B cell (primary cell): Measurements from ENCODE around the gene ATG16L1. TPM values are rescaled to one million over a fixed set of nuclear protein-coding genes. Genes with fewer than 3 reads are reported as not detected.

Experiments
- ATAC-seq: fragments of 200-7000 bp; cut with Tn5 transposase; one replicate; pipeline ENCODE4 v1.10.0; 2021; ENCODE audit warnings: low read depth, mild to moderate bottlenecking, moderate number of reproducible peaks, moderate library complexity
- CTCF ChIA-PET: fragments of 350-600 bp; sonication (Branson Sonifier 250); formaldehyde crosslinking; loops from one replicate; lab custom pipeline; 2021; ENCODE audit warnings: antibody characterized with exemption, inconsistent platforms; lab: Charles Lee
- POLR2A ChIA-PET: fragments of 350-600 bp; sonication (Branson Sonifier 250); formaldehyde crosslinking; loops from one replicate; lab custom pipeline; 2021; ENCODE audit warnings: antibody characterized with exemption; lab: Charles Lee
- DNase-seq: peaks from one replicate; pipeline ENCODE4 v3.0.0; 2013
- H2AFZ ChIP-seq: 2 replicates; pipeline ENCODE4 v1.6.1; 2012; ENCODE audit warnings: mild to moderate bottlenecking, low read depth, low read length; ENCODE audit not compliant: insufficient read depth, poor library complexity, severe bottlenecking
- H3K27ac ChIP-seq, 2 donors: 1 replicate in 1 of 2; 2 replicates in 1 of 2; pipeline ENCODE4 v1.5.1; 2012 to 2013; ENCODE audit warnings: low read length in 2 of 2, mild to moderate bottlenecking in 2 of 2, moderate library complexity in 1 of 2
- H3K27me3 ChIP-seq, 4 experiments: fragments of 200-600 bp in 1 of 4; sonication (generic) in 1 of 4; replicated peaks in 1 of 4; 1 replicate in 2 of 4; 2 replicates in 2 of 4; pipeline versions ENCODE4 v1.6.1 to v1.7.0; 2013 to 2016; ENCODE audit warnings: low read length in 3 of 4, mild to moderate bottlenecking in 2 of 4, mixed read lengths in 1 of 4, moderate library complexity in 1 of 4; ENCODE audit not compliant: insufficient read depth in 4 of 4, control insufficient read depth in 3 of 4; ENCODE audit errors: control extremely low read depth in 1 of 4
- H3K36me3 ChIP-seq, 2 experiments: replicated peaks in 1 of 2; 1 replicate in 1 of 2; 2 replicates in 1 of 2; pipeline versions ENCODE4 v1.6.1 to v1.7.1; 2013; ENCODE audit warnings: low read length in 1 of 2; ENCODE audit not compliant: insufficient read depth in 2 of 2, control insufficient read depth in 1 of 2; ENCODE audit errors: control extremely low read depth in 1 of 2, extremely low read depth in 1 of 2
- H3K4me1 ChIP-seq, 2 donors: fragments of 200-600 bp in 1 of 2; sonication (generic) in 1 of 2; 1 replicate in 1 of 2; 2 replicates in 1 of 2; pipeline versions ENCODE4 v1.5.1 to v1.6.1; 2013 to 2017; ENCODE audit warnings: low read length in 2 of 2; ENCODE audit not compliant: control insufficient read depth in 2 of 2, insufficient read depth in 2 of 2
- H3K4me2 ChIP-seq: replicated peaks from 2 replicates; pipeline ENCODE3; 2012; ENCODE audit warnings: mild to moderate bottlenecking, low read depth, low read length; ENCODE audit not compliant: poor library complexity, severe bottlenecking
- H3K4me3 ChIP-seq, 5 experiments: fragments of 200-600 bp in 1 of 5; sonication (generic) in 1 of 5; 1 replicate in 3 of 5; 2 replicates in 2 of 5; pipeline versions ENCODE4 v1.5.1 to v1.7.0; 2011 to 2016; ENCODE audit warnings: low read length in 4 of 5, mild to moderate bottlenecking in 4 of 5, low read depth in 2 of 5, control low read depth in 1 of 5, moderate library complexity in 1 of 5; ENCODE audit not compliant: insufficient read depth in 1 of 5; ENCODE audit errors: control extremely low read depth in 1 of 5, extremely low read depth in 1 of 5
- H3K79me2 ChIP-seq: fragments of 200-600 bp; sonication (generic); one replicate; pipeline ENCODE4 v1.6.0; 2016; ENCODE audit warnings: low read length; ENCODE audit not compliant: control insufficient read depth, insufficient read depth
- H3K9ac ChIP-seq: fragments of 200-600 bp; sonication (generic); 2 replicates; pipeline ENCODE4 v1.6.1; 2017; ENCODE audit warnings: mild to moderate bottlenecking, low read length, moderate library complexity
- H3K9me3 ChIP-seq, 3 donors: one replicate each; pipeline versions ENCODE4 v1.6.1 to v1.7.1; 2013; ENCODE audit warnings: low read length in 2 of 3; ENCODE audit not compliant: control insufficient read depth in 2 of 3, insufficient read depth in 1 of 3; ENCODE audit errors: control extremely low read depth in 1 of 3
- H4K20me1 ChIP-seq: 2 replicates; pipeline ENCODE4 v1.6.0; 2012; ENCODE audit warnings: mild to moderate bottlenecking, low read length; ENCODE audit not compliant: insufficient read depth, control insufficient read depth, poor library complexity, severe bottlenecking
- H3K27ac Mint-ChIP-seq: one replicate; pipeline ENCODE4 v1.8.0; 2021; ENCODE audit warnings: mixed read lengths
- H3K27me3 Mint-ChIP-seq: one replicate; pipeline ENCODE4 v1.8.0; 2021; ENCODE audit warnings: mixed read lengths
- H3K4me1 Mint-ChIP-seq: one replicate; pipeline ENCODE4 v1.8.0; 2021; ENCODE audit warnings: mixed read lengths
- H3K4me3 Mint-ChIP-seq: one replicate; pipeline ENCODE4 v1.8.0; 2021; ENCODE audit warnings: mixed read lengths
- H3K9me3 Mint-ChIP-seq: one replicate; pipeline ENCODE4 v1.8.0; 2022; ENCODE audit warnings: mixed read lengths; ENCODE audit not compliant: insufficient read depth
- EZH2 ChIP-seq: IDR thresholded peaks from 2 replicates; pipeline ENCODE4 v1.6.1; 2012; ENCODE audit warnings: borderline replicate concordance, low read depth, mild to moderate bottlenecking, moderate library complexity, low read length; ENCODE audit not compliant: insufficient read depth, poor library complexity, severe bottlenecking
- WGBS: methylation state at CpG from one replicate; pipeline ENCODE4 v1.1.5; 2013; ENCODE audit warnings: missing lambda C conversion rate; ENCODE audit not compliant: insufficient coverage; 5-methylcytosine and 5-hydroxymethylcytosine counted together
- intact Hi-C: fragments of 100-400 bp; cut with micrococcal nuclease; formaldehyde crosslinking; loops from one replicate; pipeline ENCODE4 v1.10.0; 2022
- polyA plus RNA-seq: library from polyadenylated mRNA; depleted of rRNA; stranded (reverse); fragments of >200 nt; gene quantifications from 2 replicates; pipeline ENCODE4 v1.2.3, GENCODE V29; 2012
- total RNA-seq, 2 donors: library from RNA; stranded (reverse); fragments of 120-200 nt in 1 of 2; gene quantifications; 1 replicate in 1 of 2; 2 replicates in 1 of 2; pipeline versions ENCODE4 v1.2.3 to v1.2.4, GENCODE V29; 2013 to 2022
- TF ChIP-seq, protein P1 (sequence below): fragments of 200-600 bp; IDR thresholded peaks from one replicate; pipeline ENCODE4 v1.8.0; 2022; ENCODE audit warnings: antibody characterized with exemption, mild to moderate bottlenecking

The ATG16L1 gene
- total and polyA plus RNA-seq, 2 donors (not counting 1 experiment from before 2014, with no cell fraction given) = 25.7 to 69.9 TPM

DNA sequence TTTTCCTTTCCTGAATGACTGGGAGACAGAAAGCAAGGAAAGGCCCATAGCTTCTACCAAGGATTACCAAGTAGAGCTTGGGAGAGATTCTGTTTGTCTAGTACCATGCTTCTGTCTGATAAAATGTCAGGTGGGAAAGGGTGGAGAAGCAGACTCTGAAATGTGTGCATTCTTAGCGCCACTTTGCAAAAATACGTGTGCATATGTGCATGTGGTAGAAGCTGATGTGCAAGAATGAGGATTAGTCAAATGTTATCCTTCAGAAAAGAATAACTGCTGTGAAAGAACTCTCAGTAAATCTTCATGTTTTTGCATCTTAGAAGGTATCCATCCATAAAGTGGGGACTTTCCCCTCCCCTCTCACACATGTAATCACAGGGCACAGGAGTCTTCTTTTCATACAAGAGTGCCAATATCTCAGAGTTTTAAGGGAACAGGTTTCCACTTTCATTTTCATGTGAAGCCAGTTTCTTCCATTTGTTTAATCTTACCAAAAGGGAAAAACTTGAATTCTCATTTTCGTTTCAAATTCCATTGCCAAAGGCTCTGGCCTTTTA is 87.4 kb downstream of the ATG16L1 start:
- Histone ChIP-seq H3K9me3 (no peaks in the 10 kb centered on the region), H4K20me1 (no peaks in the 10 kb centered on the region), H3K36me3 (no peaks in the 10 kb centered on the region), H2AFZ (no peak overlapping the region), H3K79me2 (no peaks in the 10 kb centered on the region), H3K27me3 (no peaks in the 10 kb centered on the region), H3K4me1 (peaks cover 40 to 65% of the 10 kb centered on the region in 2 donors), H3K9ac (no peak overlapping the region), H3K4me3 (no peak overlapping the region), H3K27ac (peak overlapping the region in 1 of 2 donors; percentile 29), H3K4me2 (peak overlapping the region; percentile 60)
- H3K4me1 Mint-ChIP-seq = peaks cover 71% of the 10 kb centered on the region
- 60% methylated on average over 1 of the region's 3 CpGs for WGBS
- DNase-seq (peak; percentile 62), ATAC-seq (peak; percentile 75)
- H3K27ac Mint-ChIP-seq = peak overlapping the region; percentile 60
- intact Hi-C loops = loop anchor here (1.0 kb wide), 1 partner anchor 8 kb away; no protein-coding TSS in a partner anchor
- TF ChIP-seq, protein P1, sequence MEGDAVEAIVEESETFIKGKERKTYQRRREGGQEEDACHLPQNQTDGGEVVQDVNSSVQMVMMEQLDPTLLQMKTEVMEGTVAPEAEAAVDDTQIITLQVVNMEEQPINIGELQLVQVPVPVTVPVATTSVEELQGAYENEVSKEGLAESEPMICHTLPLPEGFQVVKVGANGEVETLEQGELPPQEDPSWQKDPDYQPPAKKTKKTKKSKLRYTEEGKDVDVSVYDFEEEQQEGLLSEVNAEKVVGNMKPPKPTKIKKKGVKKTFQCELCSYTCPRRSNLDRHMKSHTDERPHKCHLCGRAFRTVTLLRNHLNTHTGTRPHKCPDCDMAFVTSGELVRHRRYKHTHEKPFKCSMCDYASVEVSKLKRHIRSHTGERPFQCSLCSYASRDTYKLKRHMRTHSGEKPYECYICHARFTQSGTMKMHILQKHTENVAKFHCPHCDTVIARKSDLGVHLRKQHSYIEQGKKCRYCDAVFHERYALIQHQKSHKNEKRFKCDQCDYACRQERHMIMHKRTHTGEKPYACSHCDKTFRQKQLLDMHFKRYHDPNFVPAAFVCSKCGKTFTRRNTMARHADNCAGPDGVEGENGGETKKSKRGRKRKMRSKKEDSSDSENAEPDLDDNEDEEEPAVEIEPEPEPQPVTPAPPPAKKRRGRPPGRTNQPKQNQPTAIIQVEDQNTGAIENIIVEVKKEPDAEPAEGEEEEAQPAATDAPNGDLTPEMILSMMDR = no peak
- TF ChIP-seq EZH2 = no peak
- H3K4me3 Mint-ChIP-seq = peak overlapping the region; percentile 40
- CTCF ChIA-PET = interaction anchor here (0.6 to 2.0 kb wide), 2 partner anchors 8 to 18 kb away, joined by 4 to 8 read pairs; no protein-coding TSS in a partner anchor
- no peaks in the 10 kb centered on the region for H3K27me3 Mint-ChIP-seq
- no peaks in the 10 kb centered on the region for H3K9me3 Mint-ChIP-seq
- POLR2A ChIA-PET = interaction anchor here (0.9 to 2.0 kb wide), 2 partner anchors 10 to 15 kb away, joined by 4 to 9 read pairs; partner anchors contain the start of gene DGKD

DNA sequence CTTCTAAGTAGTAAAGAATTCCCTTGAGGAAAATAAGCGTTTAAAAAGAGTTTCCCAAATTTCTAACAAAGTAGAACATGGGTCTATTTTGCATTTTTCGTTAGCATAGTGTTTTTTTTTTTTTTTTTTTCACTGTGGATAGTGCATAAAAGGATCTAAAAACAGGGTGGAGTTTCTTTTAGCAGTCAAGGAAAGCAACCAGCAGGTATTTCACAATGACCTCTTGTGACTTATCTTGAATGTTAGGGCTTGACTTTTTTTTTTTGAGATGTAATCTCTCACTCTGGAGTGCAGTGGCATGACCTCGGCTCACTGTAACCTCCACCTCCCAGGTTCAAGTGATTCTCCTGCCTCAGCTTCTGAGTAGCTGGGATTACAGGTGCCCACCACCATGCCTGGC is 88.0 kb downstream of the ATG16L1 start:
- WGBS = no CpG with 5 or more reads among the region's 3 CpGs
- intact Hi-C loops = loop anchor here (1.0 kb wide), 1 partner anchor 8 kb away; no protein-coding TSS in a partner anchor
- Histone ChIP-seq H3K36me3 (no peaks in the 10 kb centered on the region), H3K27me3 (no peaks in the 10 kb centered on the region), H3K4me2 (peak overlapping the region; percentile 60), H2AFZ (no peak overlapping the region), H3K4me3 (no peak overlapping the region), H3K9me3 (no peaks in the 10 kb centered on the region), H3K4me1 (peaks cover 35 to 60% of the 10 kb centered on the region in 2 donors), H3K9ac (no peak overlapping the region), H3K79me2 (no peaks in the 10 kb centered on the region), H4K20me1 (no peaks in the 10 kb centered on the region), H3K27ac (peak overlapping the region in 1 of 2 donors; percentile 29)
- Mint-ChIP-seq H3K4me1 (peaks cover 66% of the 10 kb centered on the region), H3K4me3 (peak overlapping the region; percentile 40), H3K9me3 (no peaks in the 10 kb centered on the region), H3K27me3 (no peaks in the 10 kb centered on the region), H3K27ac (peak overlapping the region; percentile 53)
- CTCF ChIA-PET = interaction anchor here (1.0 to 2.0 kb wide), 2 partner anchors 8 to 14 kb away, joined by 3 to 8 read pairs; no protein-coding TSS in a partner anchor
- POLR2A ChIA-PET = interaction anchor here (0.9 to 2.0 kb wide), 2 partner anchors 10 to 14 kb away, joined by 4 to 9 read pairs; partner anchors contain the start of gene DGKD
- ATAC-seq (no peak), DNase-seq (no peak)
- TF ChIP-seq, protein P1 = no peak
- TF ChIP-seq EZH2 = no peak
